NCI-H1092 treated with DMSO at 0.1 percent for 48 hours (cell line): ENCODE results near the gene NEK4.

Source experiments
- DNase-seq: peaks from one replicate; lab custom pipeline; 2025; lab: John Stamatoyannopoulos, UW

Gene NEK4

GRCh38 chr3:52792961-52793695 lies 22.4 kb upstream of the NEK4 start:
- DNase-seq = no peak

- no peak for DNase-seq
These were observed 21.7 kb upstream of the NEK4 start for GRCh38 chr3:52792413-52792812.

GRCh38 chr3:52791928-52792327 lies 21.2 kb upstream of the NEK4 start:
- DNase-seq = no peak

- DNase-seq = no peak
These were observed 20.6 kb upstream of the NEK4 start for GRCh38 chr3:52791366-52791765.

GRCh38 chr3:52790741-52791140 lies 20.0 kb upstream of the NEK4 start:
- DNase-seq = no peak

GRCh38 chr3:52790337-52790736 lies 19.6 kb upstream of the NEK4 start:
- DNase-seq = no peak

GRCh38 chr3:52789746-52790040 lies 19.0 kb upstream of the NEK4 start:
- no peak for DNase-seq

- DNase-seq = no peak
These were observed 18.4 kb upstream of the NEK4 start for GRCh38 chr3:52788890-52789745.

- no peak for DNase-seq
These were observed 17.2 kb upstream of the NEK4 start for GRCh38 chr3:52787672-52788625.

GRCh38 chr3:52787246-52787645 lies 16.5 kb upstream of the NEK4 start:
- no peak for DNase-seq

- no peak for DNase-seq
These were observed 15.8 kb upstream of the NEK4 start for GRCh38 chr3:52786330-52787215.

GRCh38 chr3:52784931-52785590 lies 14.3 kb upstream of the NEK4 start:
- DNase-seq = no peak

GRCh38 chr3:52784021-52784621 lies 13.4 kb upstream of the NEK4 start:
- no peak for DNase-seq

GRCh38 chr3:52783211-52783555 lies 12.4 kb upstream of the NEK4 start:
- no peak for DNase-seq

GRCh38 chr3:52782412-52783210 lies 11.9 kb upstream of the NEK4 start:
- no peak for DNase-seq

GRCh38 chr3:52781741-52782140 lies 11.0 kb upstream of the NEK4 start:
- DNase-seq = no peak

- no peak for DNase-seq
These were observed 9.3 kb upstream of the NEK4 start for GRCh38 chr3:52779837-52780585.

GRCh38 chr3:52779011-52779836 lies 8.5 kb upstream of the NEK4 start:
- no peak for DNase-seq
